Measurements from ENCODE around the gene PLCH1.

The PLCH1 gene

GRCh38 chr3:155603302-155603701 lies 141.6 kb downstream of the PLCH1 start:
- DNase-seq: no peak

DNA sequence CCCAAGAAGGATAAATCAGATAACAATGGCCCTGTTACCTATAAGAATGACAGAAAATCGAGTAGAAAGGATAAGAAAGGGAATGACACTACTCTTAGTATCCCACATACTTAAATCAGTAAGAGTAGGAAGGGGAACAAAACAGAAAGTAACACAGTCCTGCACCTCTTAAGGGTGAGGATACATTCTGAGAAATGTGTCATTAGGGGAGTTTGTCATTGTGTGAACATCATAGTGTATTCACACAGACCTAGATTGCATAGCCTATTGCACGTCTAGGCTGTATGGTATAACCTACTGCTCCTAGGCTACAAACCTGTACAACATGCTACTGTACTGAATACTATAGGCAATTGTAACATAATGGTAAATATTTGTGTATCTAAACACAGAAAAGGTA lies 142.6 kb downstream of the PLCH1 start:
- DNase-seq: no peak

- no peak for DNase-seq
Observed at GRCh38 chr3:155598671-155599070, 146.2 kb downstream of the PLCH1 start.

GRCh38 chr3:155596615-155597014 lies 148.3 kb downstream of the PLCH1 start:
- no peak for DNase-seq

DNA sequence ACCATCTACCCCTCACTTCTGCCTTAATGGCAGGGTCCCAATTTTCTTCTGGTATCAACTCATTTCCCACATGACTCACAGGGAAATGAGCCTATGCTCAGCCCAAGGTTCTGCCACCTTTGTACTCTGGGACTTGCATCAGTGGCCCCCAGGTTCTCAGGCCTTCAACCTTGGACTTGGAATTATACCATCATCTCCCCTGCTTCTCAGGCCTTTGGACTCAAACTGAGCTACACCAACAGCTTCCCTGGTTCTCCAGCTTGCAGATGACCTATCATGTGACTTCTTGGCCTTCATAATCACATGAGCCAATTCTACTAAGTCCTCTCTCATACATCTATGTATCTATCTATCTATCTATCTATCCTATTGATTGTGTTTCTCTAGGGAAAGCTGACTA lies 149.5 kb downstream of the PLCH1 start:
- no peak for DNase-seq

- DNase-seq: no peak
Observed at GRCh38 chr3:155594526-155595187, 150.2 kb downstream of the PLCH1 start.

DNA sequence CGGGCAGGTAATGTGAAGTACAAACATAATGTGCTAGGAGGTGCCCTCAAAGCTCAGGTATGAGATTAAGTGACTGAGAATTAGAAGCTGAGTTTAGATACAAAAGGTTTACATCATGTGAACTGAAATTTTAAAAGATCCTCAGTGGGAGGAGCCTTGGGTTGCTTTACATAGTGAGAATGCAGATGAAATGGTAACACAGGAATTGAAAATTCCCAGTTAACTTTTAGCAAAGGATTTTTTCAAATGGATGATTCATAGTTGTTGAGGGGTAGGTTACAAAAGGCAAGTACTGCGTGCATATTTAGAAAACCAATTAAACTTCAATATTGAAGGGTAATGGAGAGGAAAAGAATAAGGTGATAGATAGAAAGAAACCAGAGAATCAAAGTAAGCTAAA lies 157.3 kb downstream of the PLCH1 start:
- DNase-seq: no peak

GRCh38 chr3:155585384-155585783 lies 159.5 kb downstream of the PLCH1 start:
- no peak for DNase-seq

DNA sequence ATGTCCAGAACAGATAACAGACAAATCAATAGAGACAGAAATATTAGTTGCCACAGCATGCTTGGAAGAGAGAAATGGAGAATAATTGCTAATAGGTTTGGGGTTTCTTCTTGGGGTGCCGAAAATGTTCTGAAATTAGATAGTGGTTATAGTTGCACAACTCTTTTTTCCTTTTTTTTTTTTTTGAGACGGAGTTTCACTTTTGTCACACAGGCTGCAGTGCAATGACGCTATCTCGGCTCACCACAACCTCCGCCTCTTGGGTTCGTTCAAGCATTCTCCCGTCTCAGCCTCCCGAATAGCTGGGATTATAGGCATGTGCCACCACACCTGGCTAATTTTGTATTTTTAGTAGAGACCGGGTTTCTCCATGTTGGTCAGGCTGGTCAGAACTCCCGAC lies 163.3 kb downstream of the PLCH1 start:
- DNase-seq: no peak

DNA sequence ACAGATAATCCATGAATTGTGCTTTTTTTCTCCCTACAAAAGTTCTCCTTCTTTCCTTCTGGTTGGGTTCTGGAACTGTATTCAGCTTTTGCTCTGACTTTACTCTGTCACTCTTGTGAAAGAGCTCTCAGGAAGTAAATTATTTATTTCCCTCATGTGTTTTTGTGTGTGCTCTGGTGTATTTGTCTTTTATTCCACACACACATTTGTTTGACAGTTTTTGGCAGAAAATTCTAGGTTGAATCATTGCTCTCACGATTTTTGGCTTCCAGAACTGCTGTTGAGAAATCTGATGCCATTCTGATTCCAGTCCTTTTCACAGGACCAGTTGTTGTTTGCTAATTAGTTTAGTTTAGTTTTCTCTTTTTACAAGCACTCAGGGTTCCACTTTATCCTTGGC lies 172.8 kb downstream of the PLCH1 start:
- no peak for DNase-seq

- no peak for DNase-seq
Observed at GRCh38 chr3:155568295-155568694, 176.6 kb downstream of the PLCH1 start.

DNA sequence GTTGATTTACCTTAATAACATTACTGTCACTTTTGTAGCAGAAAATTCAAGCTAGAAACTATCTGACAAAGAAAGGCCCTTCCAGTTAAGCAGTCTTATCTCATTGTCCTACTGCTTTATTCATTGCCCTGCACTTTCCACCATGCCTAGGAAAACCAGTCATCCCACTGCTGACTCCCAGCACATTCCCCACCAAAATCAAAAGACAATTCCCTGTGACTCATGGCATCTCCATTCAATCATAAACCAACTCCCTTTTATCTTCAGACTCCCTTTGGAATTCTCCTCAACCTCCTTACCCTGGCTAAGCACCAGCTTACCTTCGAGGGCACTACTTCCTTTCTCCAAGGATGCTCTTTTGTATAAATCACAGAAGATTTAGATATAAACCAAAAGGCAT lies 184.3 kb downstream of the PLCH1 start:
- DNase-seq: no peak

GRCh38 chr3:155560135-155560534 lies 184.7 kb downstream of the PLCH1 start:
- DNase-seq: no peak

DNA sequence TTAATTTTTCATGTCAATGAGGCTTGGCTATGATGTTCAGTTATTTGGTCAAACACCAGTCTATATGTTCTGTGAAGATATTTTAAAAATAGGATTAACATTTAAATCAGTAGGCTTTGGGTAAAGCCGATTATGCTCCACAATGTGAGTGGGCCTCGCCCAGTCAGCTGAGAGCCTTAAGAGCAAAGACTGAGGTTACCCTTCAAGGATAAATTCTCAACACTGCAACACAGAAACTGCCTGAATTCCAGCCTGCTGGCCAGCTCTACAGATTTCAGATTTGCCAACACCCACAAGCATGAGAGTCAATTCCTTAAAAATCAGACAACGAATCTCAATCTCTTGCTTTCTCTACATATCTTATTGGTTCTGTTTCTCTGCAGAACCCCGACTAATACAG lies 188.3 kb downstream of the PLCH1 start:
- DNase-seq: peak in 1 of 2 experiments; percentile 58

DNA sequence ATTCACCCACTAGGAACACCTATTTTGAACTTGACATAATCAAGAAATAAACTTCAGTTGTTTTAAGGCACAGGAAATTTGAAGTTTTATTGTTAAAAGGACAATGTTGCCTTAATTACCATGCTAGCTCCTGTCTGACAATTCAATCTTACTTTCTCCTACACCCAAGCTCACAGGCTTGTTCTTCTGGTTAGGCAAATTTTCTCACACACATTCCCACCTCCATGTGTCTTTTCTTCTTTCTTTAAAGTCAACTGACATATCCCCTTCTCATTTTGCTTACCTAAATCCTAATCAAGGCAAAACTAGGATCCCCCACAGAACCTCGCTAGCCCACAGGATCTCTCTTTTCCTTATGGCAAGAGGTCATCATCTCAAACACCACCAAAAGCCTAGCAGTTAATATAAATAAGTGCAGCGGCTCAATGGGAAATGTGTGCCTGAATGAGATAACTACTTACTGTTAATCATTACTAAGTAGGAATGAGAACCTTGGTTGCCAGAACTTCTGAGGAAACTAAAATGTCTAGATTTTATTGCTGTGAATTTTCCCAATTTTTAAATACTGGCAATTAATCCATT lies 189.3 kb downstream of the PLCH1 start:
- no peak for DNase-seq

DNA sequence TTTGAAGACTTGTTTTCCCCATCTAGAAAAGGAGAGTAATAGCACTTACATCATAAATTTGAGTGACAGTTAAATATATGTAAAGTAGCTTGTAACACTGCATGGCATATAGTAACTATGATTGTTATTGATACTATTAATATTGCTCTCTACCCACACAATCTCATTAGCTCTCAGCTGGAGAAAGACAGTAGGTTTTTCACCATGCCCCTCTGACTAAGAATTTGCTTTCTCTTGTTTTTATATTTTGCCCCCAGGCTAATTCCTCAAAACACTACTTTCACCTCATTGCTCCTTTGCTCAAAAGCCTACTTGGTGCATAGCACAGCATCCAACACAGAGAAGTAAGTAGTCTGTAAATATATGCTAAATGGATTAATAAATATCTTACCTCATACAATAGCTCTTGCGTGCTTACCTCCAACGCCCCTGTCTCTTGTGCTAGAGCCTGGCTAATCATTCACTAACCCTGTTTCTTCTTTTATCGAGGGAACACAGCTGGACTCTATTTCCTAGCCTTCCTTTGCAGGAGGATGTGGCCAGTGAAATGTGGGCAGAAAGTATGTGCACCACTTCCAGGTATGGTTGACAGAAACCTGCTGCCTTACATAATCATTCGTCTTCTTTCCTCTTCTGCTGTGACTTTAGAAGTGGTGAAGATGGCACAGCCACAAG lies 190.0 kb downstream of the PLCH1 start:
- DNase-seq: no peak

DNA sequence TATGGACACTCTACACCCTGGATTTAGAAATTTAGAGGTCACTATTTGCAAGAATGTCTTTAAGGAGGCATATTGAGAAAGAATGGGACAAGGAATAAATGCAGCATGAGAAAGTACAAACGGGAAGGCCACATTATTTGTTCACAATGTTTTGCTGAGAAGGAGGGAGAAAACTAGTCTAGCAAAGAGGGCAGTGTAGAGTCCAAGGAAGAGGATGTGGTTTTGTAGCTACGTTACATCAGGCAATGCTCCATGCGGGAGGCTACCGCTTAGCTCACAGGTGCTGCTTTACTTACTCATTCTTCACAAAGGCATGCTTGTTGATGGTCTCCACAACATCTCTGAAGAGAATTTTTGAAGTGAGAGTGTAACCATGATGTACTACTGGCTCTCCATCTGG lies 191.1 kb downstream of the PLCH1 start:
- no peak for DNase-seq

DNA sequence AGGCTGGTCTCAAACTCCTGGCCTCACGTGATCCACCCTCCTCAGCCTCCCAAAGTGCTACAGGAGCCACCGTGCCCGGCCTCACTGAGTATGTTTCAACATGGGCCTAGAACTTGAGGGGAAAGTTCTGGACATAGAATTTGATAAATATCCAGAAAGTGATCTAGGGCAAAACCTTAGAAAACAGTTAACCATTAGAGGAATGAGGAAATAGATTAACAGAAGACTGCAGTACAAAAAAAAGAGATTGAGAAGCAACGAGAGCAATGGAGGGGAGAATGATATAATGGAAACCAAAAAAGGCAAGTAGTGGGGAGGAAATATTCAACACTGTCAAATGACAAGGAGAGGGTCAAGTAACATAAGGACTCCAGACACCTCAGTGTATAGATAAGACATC lies 191.5 kb downstream of the PLCH1 start:
- DNase-seq: no peak

- DNase-seq: no peak
Observed at GRCh38 chr3:155550391-155550790, 194.5 kb downstream of the PLCH1 start.

GRCh38 chr3:155549087-155549486 lies 195.8 kb downstream of the PLCH1 start:
- no peak for DNase-seq

- no peak for DNase-seq
Observed at GRCh38 chr3:155548195-155548594, 196.7 kb downstream of the PLCH1 start.

GRCh38 chr3:155535098-155535497 lies 209.8 kb downstream of the PLCH1 start:
- DNase-seq: no peak

DNA sequence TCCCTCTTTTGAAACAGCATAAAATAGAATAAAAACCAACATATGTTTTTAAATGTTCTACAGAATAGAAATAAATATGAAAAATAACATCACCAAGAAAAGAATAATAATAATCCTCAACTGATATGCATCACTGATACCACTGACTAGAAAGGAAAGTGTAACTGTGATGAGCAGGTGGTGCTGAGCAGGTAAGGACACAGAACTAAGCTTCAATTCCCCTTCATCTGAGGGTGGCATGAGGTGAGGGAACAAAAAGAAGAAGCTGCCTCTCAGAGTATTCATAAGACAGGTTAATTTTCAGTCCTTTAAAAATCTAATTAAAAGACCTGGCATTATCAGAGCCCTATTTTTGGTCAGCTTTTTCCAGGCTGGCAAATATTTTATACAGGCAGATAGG lies 216.3 kb downstream of the PLCH1 start:
- no peak for DNase-seq

- no peak for DNase-seq
Observed at GRCh38 chr3:155525324-155525833, 219.5 kb downstream of the PLCH1 start.

Data from NCI-H524 (cell line).